ENCODE measurements around the gene CDK5R2. TPM values are rescaled to one million over a fixed set of nuclear protein-coding genes. Genes with fewer than 3 reads are reported as not detected.
A peak's percentile ranks its signal among the peaks of the same experiment; 100 is the strongest.

Gene CDK5R2
- total RNA-seq, 2 donors from 2014 or later: 0.81 to 0.95 TPM

DNA sequence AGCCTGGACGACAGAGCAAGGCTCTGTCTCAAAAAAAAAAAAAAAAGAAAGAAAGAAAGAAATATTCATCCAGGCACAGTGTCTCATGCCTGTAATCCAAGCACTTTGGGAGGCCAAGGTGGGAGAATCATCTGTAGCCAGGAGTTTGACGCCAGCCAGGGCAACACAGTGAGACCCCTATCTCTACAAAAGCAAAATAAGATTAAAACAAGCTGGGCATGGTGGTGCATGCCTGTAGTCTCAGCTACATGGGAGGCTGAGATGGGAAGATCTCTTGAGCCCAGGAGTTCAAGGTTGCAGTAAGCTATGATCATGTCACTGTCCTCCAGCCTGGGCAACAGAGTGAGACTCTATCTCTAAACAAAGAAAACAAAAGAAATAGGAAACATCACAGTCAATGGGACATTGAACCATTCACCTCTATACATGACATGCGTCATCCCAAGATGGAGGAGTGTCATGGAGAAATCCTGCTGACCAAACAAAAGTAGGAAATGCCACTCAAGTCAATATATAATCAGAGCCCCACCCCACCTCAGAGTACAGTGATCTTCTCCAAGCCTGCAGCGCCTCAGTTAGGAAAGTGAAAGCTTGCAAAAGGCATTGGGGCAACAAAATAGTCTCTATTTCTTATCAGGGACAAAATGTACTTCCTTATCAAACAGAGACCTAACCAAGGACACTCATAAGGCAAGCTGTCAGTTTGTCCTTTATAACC lies 15.8 kb downstream of the CDK5R2 start:
- no peaks in the 10 kb centered on the region for H3K9me3 Mint-ChIP-seq
- no peaks in the 10 kb centered on the region for H3K9me3 ChIP-seq (ENCODE audit: control insufficient read depth, low read length)
- H3K4me1 ChIP-seq (ENCODE audit: control insufficient read depth, insufficient read depth, low read length): no peaks in the 10 kb centered on the region
- H3K36me3 Mint-ChIP-seq (ENCODE audit: low read depth): no peaks in the 10 kb centered on the region
- H3K36me3 ChIP-seq (ENCODE audit: control insufficient read depth, insufficient read depth, low read length): no peaks in the 10 kb centered on the region
- TF ChIP-seq, protein P1, sequence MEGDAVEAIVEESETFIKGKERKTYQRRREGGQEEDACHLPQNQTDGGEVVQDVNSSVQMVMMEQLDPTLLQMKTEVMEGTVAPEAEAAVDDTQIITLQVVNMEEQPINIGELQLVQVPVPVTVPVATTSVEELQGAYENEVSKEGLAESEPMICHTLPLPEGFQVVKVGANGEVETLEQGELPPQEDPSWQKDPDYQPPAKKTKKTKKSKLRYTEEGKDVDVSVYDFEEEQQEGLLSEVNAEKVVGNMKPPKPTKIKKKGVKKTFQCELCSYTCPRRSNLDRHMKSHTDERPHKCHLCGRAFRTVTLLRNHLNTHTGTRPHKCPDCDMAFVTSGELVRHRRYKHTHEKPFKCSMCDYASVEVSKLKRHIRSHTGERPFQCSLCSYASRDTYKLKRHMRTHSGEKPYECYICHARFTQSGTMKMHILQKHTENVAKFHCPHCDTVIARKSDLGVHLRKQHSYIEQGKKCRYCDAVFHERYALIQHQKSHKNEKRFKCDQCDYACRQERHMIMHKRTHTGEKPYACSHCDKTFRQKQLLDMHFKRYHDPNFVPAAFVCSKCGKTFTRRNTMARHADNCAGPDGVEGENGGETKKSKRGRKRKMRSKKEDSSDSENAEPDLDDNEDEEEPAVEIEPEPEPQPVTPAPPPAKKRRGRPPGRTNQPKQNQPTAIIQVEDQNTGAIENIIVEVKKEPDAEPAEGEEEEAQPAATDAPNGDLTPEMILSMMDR (conservative IDR thresholded peaks at IDR 0.05): no peak
- no peak overlapping the region for H3K4me3 ChIP-seq (ENCODE audit: low read length)
- H3K4me3 Mint-ChIP-seq: no peak overlapping the region
- H3K27ac ChIP-seq (ENCODE audit: low read depth, low read length): no peak overlapping the region
- H3K27me3 Mint-ChIP-seq (ENCODE audit: insufficient read depth): peaks cover 91% of the 10 kb centered on the region
- H3K4me1 Mint-ChIP-seq: no peaks in the 10 kb centered on the region
- WGBS, 2 experiments (ENCODE audit: insufficient coverage in 1 of 2, insufficient read length in 1 of 2): 80 to 81% methylated on average over 1 to 4 of the region's 4 CpGs
- peaks cover 90% of the 10 kb centered on the region for H3K27me3 ChIP-seq (ENCODE audit: control insufficient read depth, insufficient read depth, low read length, poor library complexity, severe bottlenecking)
- H3K27ac Mint-ChIP-seq: no peak overlapping the region
- H3K9ac ChIP-seq (ENCODE audit: extremely low read depth, low read length, poor library complexity, severe bottlenecking): no peak overlapping the region
- peak; percentile 8 for DNase-seq

DNA sequence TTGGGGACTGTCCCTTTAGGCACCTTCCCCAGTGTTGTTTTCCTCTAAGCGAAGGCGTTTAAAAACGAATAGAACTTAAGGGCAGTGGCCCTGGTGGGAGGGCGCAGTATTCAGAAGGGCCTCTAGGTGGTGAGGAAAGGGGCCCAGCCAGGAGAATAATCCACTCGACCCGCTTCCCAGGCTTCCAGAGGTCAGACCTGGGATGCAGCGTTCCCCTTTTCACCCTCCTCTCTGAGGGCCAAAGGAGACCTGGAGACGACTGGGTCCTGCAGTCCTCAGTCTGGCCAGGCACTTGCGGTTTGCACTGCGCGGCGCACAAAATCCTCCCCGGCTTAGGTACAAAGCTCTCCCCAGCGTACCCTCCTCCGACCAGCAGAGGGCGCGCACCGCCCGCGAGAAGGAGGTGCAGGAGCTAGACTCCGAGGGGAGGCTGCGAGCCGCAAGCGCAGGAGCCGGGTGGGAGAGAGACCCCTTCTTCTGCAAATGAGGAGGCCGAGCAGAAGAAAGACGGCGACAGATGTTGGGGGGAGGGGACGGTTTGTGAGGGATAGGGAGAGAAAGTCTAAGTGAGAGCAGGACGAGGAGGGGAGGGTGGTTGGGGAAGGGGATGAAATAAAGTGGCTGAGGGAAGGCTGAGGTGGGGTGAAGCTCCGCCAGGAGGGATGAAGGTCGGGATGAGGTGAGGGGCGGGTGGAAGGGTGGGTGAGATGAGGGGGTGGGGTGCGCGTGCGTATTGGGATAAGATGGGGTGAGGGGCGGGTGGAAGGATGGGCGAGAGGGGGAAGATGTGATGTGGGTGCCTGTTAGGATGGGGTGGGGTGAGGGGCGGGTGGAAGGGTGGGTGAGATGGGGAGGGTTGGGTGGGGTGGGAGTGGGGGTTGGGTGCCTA lies 20.6 kb downstream of the CDK5R2 start:
- no peak overlapping the region for H3K27ac Mint-ChIP-seq
- H3K4me1 Mint-ChIP-seq: peaks cover 9% of the 10 kb centered on the region
- peaks cover 6% of the 10 kb centered on the region for H3K4me1 ChIP-seq (ENCODE audit: control insufficient read depth, insufficient read depth, low read length)
- whole genome bisulfite sequencing, 2 experiments (ENCODE audit: insufficient coverage in 1 of 2, insufficient read length in 1 of 2): 4 to 5% methylated on average over 11 to 37 of the region's 39 CpGs
- peak; percentile 97 for DNase-seq
- H3K36me3 Mint-ChIP-seq (ENCODE audit: low read depth): no peaks in the 10 kb centered on the region
- H3K27ac ChIP-seq (ENCODE audit: low read depth, low read length): no peak overlapping the region
- no peaks in the 10 kb centered on the region for H3K9me3 ChIP-seq (ENCODE audit: control insufficient read depth, low read length)
- peak overlapping the region; percentile 49 for H3K4me3 ChIP-seq (ENCODE audit: low read length)
- H3K4me3 Mint-ChIP-seq: no peak overlapping the region
- H3K36me3 ChIP-seq (ENCODE audit: control insufficient read depth, insufficient read depth, low read length): no peaks in the 10 kb centered on the region
- no peak overlapping the region for H3K9ac ChIP-seq (ENCODE audit: extremely low read depth, low read length, poor library complexity, severe bottlenecking)
- peaks cover 98% of the 10 kb centered on the region for H3K27me3 ChIP-seq (ENCODE audit: control insufficient read depth, insufficient read depth, low read length, poor library complexity, severe bottlenecking)
- no peaks in the 10 kb centered on the region for H3K9me3 Mint-ChIP-seq
- TF ChIP-seq, protein P1 (conservative IDR thresholded peaks at IDR 0.05): peak; percentile 98
- peaks cover 97% of the 10 kb centered on the region for H3K27me3 Mint-ChIP-seq (ENCODE audit: insufficient read depth)

DNA sequence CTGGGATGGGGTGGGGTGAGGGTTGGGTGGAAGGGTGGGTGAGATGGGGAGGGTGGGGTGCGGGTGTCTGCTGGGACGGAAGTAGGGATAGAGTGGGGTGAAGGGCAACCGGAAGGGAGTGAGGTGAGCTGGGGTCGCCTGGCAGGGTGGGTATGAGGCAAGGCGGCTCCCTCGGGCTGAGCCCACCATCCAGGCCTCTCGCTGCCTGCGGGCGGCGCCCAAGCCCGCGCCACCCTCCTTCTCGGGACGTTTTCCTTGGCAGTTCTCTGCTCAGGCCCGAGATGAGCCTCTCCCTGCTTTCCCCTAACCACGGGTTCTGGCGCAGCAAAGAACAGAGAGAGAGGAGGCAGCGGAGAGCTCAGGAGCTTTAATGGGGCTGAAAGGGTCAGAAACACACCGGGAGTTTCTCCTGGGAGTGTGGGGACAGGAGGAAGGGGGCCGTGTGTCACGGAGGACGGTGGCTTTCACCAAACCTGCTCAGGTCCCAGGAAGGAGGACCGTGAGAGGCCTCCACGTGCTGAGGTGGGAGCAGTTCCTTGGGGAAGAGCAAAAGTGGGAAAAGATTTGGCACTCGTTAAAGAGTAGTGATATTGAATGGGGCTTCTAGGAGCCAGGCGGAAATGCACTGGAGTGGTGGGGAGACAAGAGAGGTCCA lies 21.4 kb downstream of the CDK5R2 start:
- no peak overlapping the region for H3K4me3 ChIP-seq (ENCODE audit: low read length)
- TF ChIP-seq, protein P1 (conservative IDR thresholded peaks at IDR 0.05): no peak
- peak; percentile 66 for DNase-seq
- Mint-ChIP-seq H3K27ac (no peak overlapping the region), H3K9me3 (no peaks in the 10 kb centered on the region), H3K36me3 (ENCODE audit: low read depth) (no peaks in the 10 kb centered on the region), H3K4me1 (peaks cover 9% of the 10 kb centered on the region), H3K27me3 (ENCODE audit: insufficient read depth) (peaks cover 96% of the 10 kb centered on the region), H3K4me3 (peak overlapping the region; percentile 30)
- WGBS, 2 experiments (ENCODE audit: insufficient coverage in 1 of 2, insufficient read length in 1 of 2): 5 to 7% methylated on average over 13 to 26 of the region's 26 CpGs
- no peak overlapping the region for H3K27ac ChIP-seq (ENCODE audit: low read depth, low read length)
- H3K36me3 ChIP-seq (ENCODE audit: control insufficient read depth, insufficient read depth, low read length): no peaks in the 10 kb centered on the region
- no peaks in the 10 kb centered on the region for H3K9me3 ChIP-seq (ENCODE audit: control insufficient read depth, low read length)
- H3K9ac ChIP-seq (ENCODE audit: extremely low read depth, low read length, poor library complexity, severe bottlenecking): no peak overlapping the region
- H3K4me1 ChIP-seq (ENCODE audit: control insufficient read depth, insufficient read depth, low read length): peaks cover 6% of the 10 kb centered on the region
- peaks cover 98% of the 10 kb centered on the region for H3K27me3 ChIP-seq (ENCODE audit: control insufficient read depth, insufficient read depth, low read length, poor library complexity, severe bottlenecking)

Measured in endodermal cell (in vitro differentiated cells).